Measurements from ENCODE around the gene CLSTN1. TPM values are rescaled to one million over a fixed set of nuclear protein-coding genes. Genes with fewer than 3 reads are reported as not detected.

CLSTN1 gene
- total RNA-seq, 1 donor from 2014 or later = 72.3 TPM

- Histone ChIP-seq H3K27me3 (ENCODE audit: low read depth) (no peaks in the 10 kb centered on the region), H3K4me1 (peaks cover 39% of the 10 kb centered on the region), H3K9me3 (no peaks in the 10 kb centered on the region), H3K36me3 (peaks cover 17% of the 10 kb centered on the region), H3K4me3 (no peak overlapping the region), H3K27ac (no peak overlapping the region)
- no peak for ATAC-seq
- no peak for DNase-seq
- intact Hi-C loops (cut with DNase I) = no loop called here
- TF ChIP-seq CTCF (IDR thresholded peaks at IDR 0.05) = no peak
These were observed 132.7 kb downstream of the CLSTN1 start for GRCh38 chr1:9691108-9691445.

- intact Hi-C loops (cut with DNase I) = no loop called here
- no peak for ATAC-seq
- peaks cover 39% of the 10 kb centered on the region for H3K4me1 ChIP-seq
- peaks cover 17% of the 10 kb centered on the region for H3K36me3 ChIP-seq
- no peaks in the 10 kb centered on the region for H3K27me3 ChIP-seq (ENCODE audit: low read depth)
- DNase-seq = no peak
- peak overlapping the region; percentile 69 for H3K27ac ChIP-seq
- TF ChIP-seq CTCF (IDR thresholded peaks at IDR 0.05) = no peak
- peak overlapping the region; percentile 66 for H3K4me3 ChIP-seq
- H3K9me3 ChIP-seq = no peaks in the 10 kb centered on the region
These were observed 133.2 kb downstream of the CLSTN1 start for GRCh38 chr1:9690440-9691107.

- TF ChIP-seq CTCF (IDR thresholded peaks at IDR 0.05) = no peak
- Histone ChIP-seq H3K9me3 (no peaks in the 10 kb centered on the region), H3K4me1 (peaks cover 39% of the 10 kb centered on the region), H3K4me3 (peak overlapping the region; percentile 66), H3K27me3 (ENCODE audit: low read depth) (no peaks in the 10 kb centered on the region), H3K36me3 (peaks cover 17% of the 10 kb centered on the region), H3K27ac (peak overlapping the region; percentile 69)
- ATAC-seq (peak; percentile 16 to 41), DNase-seq (peak; percentile 57)
- intact Hi-C loops (cut with DNase I) = no loop called here
These were observed 133.8 kb downstream of the CLSTN1 start for GRCh38 chr1:9689971-9690381.

- peak; percentile 93 to 95 for ATAC-seq
- Histone ChIP-seq H3K4me1 (peaks cover 39% of the 10 kb centered on the region), H3K27ac (peak overlapping the region; percentile 69), H3K9me3 (no peaks in the 10 kb centered on the region), H3K27me3 (ENCODE audit: low read depth) (no peaks in the 10 kb centered on the region), H3K4me3 (peak overlapping the region; percentile 66), H3K36me3 (peaks cover 16% of the 10 kb centered on the region)
- intact Hi-C loops (cut with DNase I) = no loop called here
- TF ChIP-seq CTCF (IDR thresholded peaks at IDR 0.05) = no peak
- peak; percentile 91 for DNase-seq
These were observed 134.6 kb downstream of the CLSTN1 start for GRCh38 chr1:9689011-9689706.

GRCh38 chr1:9688599-9688998 is 135.2 kb downstream of the CLSTN1 start:
- Histone ChIP-seq H3K4me3 (peak overlapping the region; percentile 66), H3K27me3 (ENCODE audit: low read depth) (no peaks in the 10 kb centered on the region), H3K36me3 (peaks cover 12% of the 10 kb centered on the region), H3K27ac (no peak overlapping the region), H3K9me3 (no peaks in the 10 kb centered on the region), H3K4me1 (peaks cover 39% of the 10 kb centered on the region)
- no peak for ATAC-seq
- DNase-seq = no peak
- no peak for TF ChIP-seq CTCF (IDR thresholded peaks at IDR 0.05)
- intact Hi-C loops (cut with DNase I) = no loop called here

Measured in lower lobe of right lung (tissue), 2 donors.